WERI-Rb-1 (cell line): ENCODE data around the gene PTTG1IP2.

Experiments used
- DNase-seq: peaks from one replicate; pipeline ENCODE4 v3.0.0-alpha.2; 2020
- H3K27ac ChIP-seq: fragments of 250-450 bp; sonication (Bioruptor Pico); 2 replicates; pipeline ENCODE4 v1.5.1; 2020; ENCODE audit warnings: mild to moderate bottlenecking, moderate library complexity
- H3K27me3 ChIP-seq: fragments of 250-450 bp; sonication (Bioruptor Pico); 2 replicates; pipeline ENCODE4 v1.5.1; 2021; ENCODE audit warnings: mild to moderate bottlenecking, low read depth, moderate library complexity; ENCODE audit not compliant: insufficient read depth, severe bottlenecking
- H3K36me3 ChIP-seq: fragments of 250-450 bp; sonication (Bioruptor Pico); 2 replicates; pipeline ENCODE4 v1.5.1; 2020; ENCODE audit warnings: mild to moderate bottlenecking, moderate library complexity
- H3K4me3 ChIP-seq: 2 replicates; pipeline ENCODE4 v1.5.1; 2011; ENCODE audit warnings: low read depth, mild to moderate bottlenecking, control low read depth, low read length
- H3K9me3 ChIP-seq: fragments of 250-450 bp; sonication (Bioruptor Pico); 2 replicates; pipeline ENCODE4 v1.5.1; 2021; ENCODE audit warnings: mild to moderate bottlenecking, moderate library complexity; ENCODE audit not compliant: severe bottlenecking
- CTCF ChIP-seq: IDR thresholded peaks from 2 replicates; pipeline ENCODE4 v1.5.1; 2011; ENCODE audit warnings: low read depth, mild to moderate bottlenecking, control low read depth, inconsistent platforms, low read length

The PTTG1IP2 gene

GRCh38 chr7:90551036-90551435 is 81.6 kb downstream of the PTTG1IP2 start:
- TF ChIP-seq CTCF: no peak
- Histone ChIP-seq H3K4me3 (no peak overlapping the region), H3K9me3 (no peaks in the 10 kb centered on the region), H3K36me3 (no peaks in the 10 kb centered on the region), H3K27ac (no peak overlapping the region), H3K27me3 (no peaks in the 10 kb centered on the region)
- no peak for DNase-seq

- Histone ChIP-seq H3K27ac (no peak overlapping the region), H3K4me3 (no peak overlapping the region), H3K27me3 (no peaks in the 10 kb centered on the region), H3K36me3 (no peaks in the 10 kb centered on the region), H3K9me3 (no peaks in the 10 kb centered on the region)
- DNase-seq: no peak
- no peak for TF ChIP-seq CTCF
These were observed 83.1 kb downstream of the PTTG1IP2 start for GRCh38 chr7:90552521-90552920.

GRCh38 chr7:90560730-90561129 is 91.3 kb downstream of the PTTG1IP2 start:
- no peaks in the 10 kb centered on the region for H3K27me3 ChIP-seq
- TF ChIP-seq CTCF: no peak
- DNase-seq: no peak
- no peak overlapping the region for H3K27ac ChIP-seq
- H3K36me3 ChIP-seq: no peaks in the 10 kb centered on the region
- no peaks in the 10 kb centered on the region for H3K9me3 ChIP-seq
- H3K4me3 ChIP-seq: no peak overlapping the region
